Pancreas (tissue), 10 donors: ENCODE results near the gene GUCD1. TPM values are rescaled to one million over a fixed set of nuclear protein-coding genes. Genes with fewer than 3 reads are reported as not detected.
A peak's percentile ranks its signal among the peaks of the same experiment; 100 is the strongest.

Experiments used
- ATAC-seq, 4 donors: fragments of 200-7000 bp; cut with Tn5 transposase; one replicate each; pipeline versions ENCODE4 v1.8.0 to v1.9.1; 2020; ENCODE audit warnings: mild to moderate bottlenecking in 4 of 4, moderate library complexity in 4 of 4
- DNase-seq, 6 donors: peaks; one replicate each; pipeline ENCODE4 v3.0.0-alpha.2; 2020
- FAIRE-seq: peaks from 2 replicates; lab custom pipeline; 2012; peaks lifted over from hg19 to GRCh38; lab: Jason Lieb, UNC
- H3K27ac ChIP-seq, 4 donors: fragments of 200-600 bp; sonication (generic); 1 replicate in 3 of 4; 2 replicates in 1 of 4; pipeline versions ENCODE4 v1.5.0 to v1.8.0; 2020
- H3K27me3 ChIP-seq, 4 donors: fragments of 200-600 bp; one replicate each; pipeline ENCODE4 v1.8.0; 2021
- H3K36me3 ChIP-seq, 3 donors: fragments of 200-600 bp; sonication (generic) in 1 of 3; one replicate each; pipeline versions ENCODE4 v1.5.0 to v1.8.0; 2020 to 2021
- H3K4me1 ChIP-seq, 3 donors: fragments of 200-600 bp; one replicate each; pipeline ENCODE4 v1.8.0; 2021
- H3K4me3 ChIP-seq, 4 donors: fragments of 200-600 bp; sonication (generic) in 2 of 4; one replicate each; pipeline versions ENCODE4 v1.5.0 to v1.8.0; 2020 to 2021
- H3K9me3 ChIP-seq, 4 donors: fragments of 200-600 bp; one replicate each; pipeline ENCODE4 v1.8.0; 2021
- WGBS, 2 donors: extraction: QIAGEN DNeasy Blood & Tissue Kit; methylation state at CpG; one replicate each; pipeline ENCODE4 v1.1.7; 2013; 5-methylcytosine and 5-hydroxymethylcytosine counted together
- intact Hi-C, 3 donors: fragments of 100-400 bp; cut with DNase I; formaldehyde crosslinking; loops; one replicate each; pipeline versions ENCODE4 v1.11.1 to v1.14.2; 2022
- polyA plus RNA-seq, 2 donors: library from polyadenylated mRNA; stranded (reverse); fragments of 200-250 nt; gene quantifications; one replicate each; pipeline ENCODE4 v1.2.3, GENCODE V29; 2013
- total RNA-seq, 6 donors: library from RNA; stranded (reverse); fragmentation: NEBNext Ultra II Directional in 4 of 6; extraction: Animal tissue kit (Norgen Biotek cat#: 25700) in 4 of 6; gene quantifications; one replicate each; pipeline versions ENCODE4 v1.2.1 to v1.2.4, GENCODE V29; 2021 to 2023
- TF ChIP-seq, protein P1 (sequence below), 4 donors: fragments of 200-600 bp; sonication (generic) in 3 of 4; IDR thresholded peaks; one replicate each; pipeline versions ENCODE4 v1.5.0 to v1.8.0; 2021; ENCODE audit warnings: antibody characterized with exemption in 4 of 4
- donor health status: healthy with polysubstance abuse.
- donor health status: DM: no; HTN: no; CAD: no; lungs with moderate emphysema.
- donor health status: DM: no; HTN: no; CAD: no.
- donor health status: control.
- donor health status: control.
- donor health status: Bipolar disorder and iron deficiency.
- donor health status: DM: yes; HTN: yes; CAD: no.
- donor health status: DM: no; HTN: no; CAD: no.
- donor health status: DM: no; HTN: no; CAD: no.
- donor health status: DM: yes; HTN: yes; CAD: no.

GUCD1 gene
- total and polyA plus RNA-seq, 8 donors = 39.9 to 55.2 (median 45.9) TPM

DNA sequence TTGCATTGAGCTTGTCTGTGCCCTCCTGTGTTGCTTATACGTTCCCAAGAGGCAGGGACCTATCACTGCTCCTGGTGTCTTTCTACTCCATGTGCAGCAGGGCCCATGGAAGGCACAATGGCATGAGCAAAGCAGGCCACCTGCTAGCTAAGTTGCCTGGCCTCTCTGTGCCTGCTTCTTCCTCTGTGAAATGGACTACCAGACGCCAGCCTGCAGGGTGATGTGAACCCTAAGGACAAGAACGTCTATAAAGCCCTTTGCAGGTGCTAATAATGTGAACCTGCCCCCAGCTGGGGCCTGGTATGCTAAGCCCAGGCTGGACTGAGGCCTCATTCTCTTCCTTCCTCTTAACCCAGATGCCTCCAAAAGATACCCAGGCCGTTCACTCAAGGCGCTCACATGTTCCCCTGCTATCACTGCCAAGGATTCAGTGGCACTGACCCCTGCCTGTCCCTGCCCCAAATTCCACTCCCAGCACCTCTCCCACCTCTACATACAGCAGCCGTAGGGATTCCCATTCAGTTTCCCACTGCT, 4.0 kb downstream of the GUCD1 start:
- DNase-seq (no peak), FAIRE-seq (no peak), ATAC-seq (no peak)
- TF ChIP-seq, protein P1, sequence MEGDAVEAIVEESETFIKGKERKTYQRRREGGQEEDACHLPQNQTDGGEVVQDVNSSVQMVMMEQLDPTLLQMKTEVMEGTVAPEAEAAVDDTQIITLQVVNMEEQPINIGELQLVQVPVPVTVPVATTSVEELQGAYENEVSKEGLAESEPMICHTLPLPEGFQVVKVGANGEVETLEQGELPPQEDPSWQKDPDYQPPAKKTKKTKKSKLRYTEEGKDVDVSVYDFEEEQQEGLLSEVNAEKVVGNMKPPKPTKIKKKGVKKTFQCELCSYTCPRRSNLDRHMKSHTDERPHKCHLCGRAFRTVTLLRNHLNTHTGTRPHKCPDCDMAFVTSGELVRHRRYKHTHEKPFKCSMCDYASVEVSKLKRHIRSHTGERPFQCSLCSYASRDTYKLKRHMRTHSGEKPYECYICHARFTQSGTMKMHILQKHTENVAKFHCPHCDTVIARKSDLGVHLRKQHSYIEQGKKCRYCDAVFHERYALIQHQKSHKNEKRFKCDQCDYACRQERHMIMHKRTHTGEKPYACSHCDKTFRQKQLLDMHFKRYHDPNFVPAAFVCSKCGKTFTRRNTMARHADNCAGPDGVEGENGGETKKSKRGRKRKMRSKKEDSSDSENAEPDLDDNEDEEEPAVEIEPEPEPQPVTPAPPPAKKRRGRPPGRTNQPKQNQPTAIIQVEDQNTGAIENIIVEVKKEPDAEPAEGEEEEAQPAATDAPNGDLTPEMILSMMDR (IDR thresholded peaks at IDR 0.05) = no peak
- Histone ChIP-seq H3K27me3 (no peaks in the 10 kb centered on the region), H3K4me1 (peaks cover 8 to 34% (median 16%) of the 10 kb centered on the region in 3 donors), H3K4me3 (no peak overlapping the region), H3K36me3 (peaks cover 3 to 17% (median 13%) of the 10 kb centered on the region in 3 donors), H3K9me3 (no peaks in the 10 kb centered on the region), H3K27ac (peak overlapping the region in 2 of 4 donors; percentile 54 to 80)
- intact Hi-C loops = no loop called here
- WGBS, 2 donors = 76 to 81% methylated on average over 6 of the region's 6 CpGs

DNA sequence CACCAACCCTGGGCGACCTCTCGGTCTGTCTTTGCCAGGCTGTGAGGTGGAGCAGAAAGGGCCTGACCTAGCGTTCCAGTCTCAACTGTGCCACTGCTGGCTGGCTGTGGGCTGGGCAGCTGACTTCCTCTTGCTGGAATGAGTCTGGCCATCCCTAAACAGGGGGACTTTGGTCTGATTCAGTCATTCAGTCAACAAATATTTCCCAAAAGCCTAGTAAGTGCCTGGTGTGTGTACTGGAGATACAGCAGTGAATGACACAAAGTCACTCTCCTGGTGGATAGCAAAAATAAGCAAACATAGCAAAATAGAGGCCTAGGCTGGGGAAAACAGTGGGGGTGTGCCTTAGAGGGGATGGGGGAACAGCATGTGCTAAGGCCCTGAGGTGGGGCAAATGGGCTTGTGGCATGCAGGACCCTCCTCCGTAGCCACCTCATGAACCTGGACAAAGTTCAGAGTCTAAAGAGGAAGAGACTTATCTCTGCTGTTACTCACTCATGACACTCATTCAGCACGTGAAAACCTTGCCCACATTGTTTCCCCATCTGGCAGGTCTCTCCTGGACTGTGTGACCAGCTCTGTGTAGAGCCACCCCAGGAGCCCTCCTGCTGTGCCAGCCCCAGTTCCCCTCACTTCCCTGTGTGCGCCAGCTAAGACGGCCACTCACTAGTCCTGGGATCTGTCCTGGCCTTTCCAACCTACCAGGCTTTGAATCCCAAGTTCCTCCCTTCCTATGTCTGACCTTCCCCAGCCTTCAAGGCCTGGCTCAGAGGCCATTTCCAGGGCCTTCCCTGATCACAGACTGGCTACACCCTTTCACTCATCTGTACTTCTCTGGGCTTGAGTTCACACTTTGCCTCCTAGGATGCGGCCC, 4.7 kb downstream of the GUCD1 start:
- H3K36me3 ChIP-seq = peaks cover 3 to 17% (median 13%) of the 10 kb centered on the region in 3 donors
- H3K27me3 ChIP-seq = no peaks in the 10 kb centered on the region
- DNase-seq (peak in 5 of 6 donors; percentile 20 to 69 (median 42)), FAIRE-seq (no peak), ATAC-seq (peak in 3 of 4 donors; percentile 8 to 58 (median 33))
- peak overlapping the region in 3 of 4 donors; percentile 13 to 80 (median 54) for H3K27ac ChIP-seq
- H3K4me1 ChIP-seq = peaks cover 9 to 38% (median 18%) of the 10 kb centered on the region in 3 donors
- TF ChIP-seq, protein P1 (IDR thresholded peaks at IDR 0.05) = no peak
- intact Hi-C loops = no loop called here
- no peaks in the 10 kb centered on the region for H3K9me3 ChIP-seq
- no peak overlapping the region for H3K4me3 ChIP-seq
- WGBS, 2 donors = 70 to 75% methylated on average over 8 of the region's 8 CpGs

DNA sequence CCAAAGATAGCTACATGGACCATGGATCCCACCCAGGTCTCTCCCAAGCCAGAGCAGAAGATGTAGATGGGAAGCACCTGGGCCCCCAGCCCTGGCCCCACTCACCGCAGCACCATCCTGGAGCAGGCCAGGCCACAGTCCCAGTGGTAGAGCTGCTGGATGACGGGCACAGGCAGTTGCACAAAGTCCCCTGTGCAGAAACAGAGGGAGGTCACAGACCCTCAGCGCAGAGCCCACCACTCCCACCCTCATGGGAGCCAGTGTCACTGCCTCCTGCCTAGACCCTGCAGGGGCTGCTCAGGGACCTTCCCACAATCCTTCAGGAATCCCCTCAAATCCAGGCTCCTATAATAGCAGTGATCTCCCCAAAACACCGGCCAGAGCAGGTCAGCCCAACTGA, 6.1 kb downstream of the GUCD1 start:
- Histone ChIP-seq H3K27me3 (no peaks in the 10 kb centered on the region), H3K4me3 (no peak overlapping the region), H3K4me1 (peaks cover 15 to 45% (median 18%) of the 10 kb centered on the region in 3 donors), H3K27ac (no peak overlapping the region), H3K36me3 (peaks cover 3 to 26% (median 15%) of the 10 kb centered on the region in 3 donors), H3K9me3 (no peaks in the 10 kb centered on the region)
- WGBS, 2 donors = 94 to 95% methylated on average over 4 of the region's 4 CpGs
- intact Hi-C loops = no loop called here
- TF ChIP-seq, protein P1 (IDR thresholded peaks at IDR 0.05) = no peak
- no peak for DNase-seq
- ATAC-seq = no peak
- FAIRE-seq = no peak

DNA sequence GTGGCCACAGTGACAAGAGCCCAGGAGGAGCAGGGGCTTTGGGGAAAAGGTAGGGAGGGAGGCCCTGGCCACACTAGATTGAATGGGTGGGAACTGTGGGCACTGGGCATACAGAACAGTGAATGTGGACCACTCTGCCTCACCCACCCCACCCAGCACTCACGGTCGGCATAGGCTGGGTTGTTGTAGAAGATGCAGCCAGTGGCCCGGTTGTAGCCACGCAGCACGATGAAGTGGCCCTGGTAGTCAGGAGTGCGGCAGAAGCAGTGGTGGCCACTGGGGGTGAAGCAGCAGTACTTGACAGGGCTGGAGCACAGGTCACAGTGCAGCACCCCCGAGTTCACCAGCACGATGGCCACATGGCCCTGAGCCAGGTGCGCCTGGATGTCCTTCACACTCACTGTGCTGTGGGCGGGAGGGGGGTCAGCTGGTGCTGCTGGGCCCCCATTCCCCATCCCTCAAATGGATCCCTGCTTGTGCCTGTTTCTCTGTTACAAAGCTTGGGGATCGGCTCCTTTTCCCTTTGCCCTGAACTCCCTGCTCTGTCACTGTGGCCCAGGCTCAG, 11.2 kb downstream of the GUCD1 start:
- Histone ChIP-seq H3K27me3 (no peaks in the 10 kb centered on the region), H3K9me3 (no peaks in the 10 kb centered on the region), H3K27ac (no peak overlapping the region), H3K36me3 (peaks cover 3 to 58% (median 35%) of the 10 kb centered on the region in 3 donors), H3K4me1 (peaks cover 19 to 25% (median 20%) of the 10 kb centered on the region in 3 donors), H3K4me3 (no peak overlapping the region)
- intact Hi-C loops = no loop called here
- 73 to 79% methylated on average over 10 to 11 of the region's 11 CpGs for WGBS, 2 donors
- no peak for ATAC-seq
- TF ChIP-seq, protein P1 (IDR thresholded peaks at IDR 0.05) = no peak
- peak in 2 of 6 donors; percentile 51 to 74 for DNase-seq
- no peak for FAIRE-seq
